Body of pancreas (tissue), 4 donors: ENCODE results near the gene ZNF212.
"Not testable (repeated sequence)": the region's sequence is repeated elsewhere in the genome, so short reads cannot be mapped to it uniquely, and the experiment has no call there.

ENCODE experiments used
- POLR2A ChIP-seq, 3 donors: fragments of 450-650 bp; IDR thresholded peaks; one replicate each; pipeline ENCODE4 v1.6.1; 2016; ENCODE audit warnings: antibody characterized with exemption in 3 of 3, mild to moderate bottlenecking in 2 of 3
- TF ChIP-seq, protein P1 (sequence below), 7 experiments: fragments of 450-650 bp in 4 of 7; fragments of 200-600 bp in 3 of 7; sonication (generic) in 3 of 7; IDR thresholded peaks; one replicate each; pipeline ENCODE4 v1.5.1; 2016 to 2019; ENCODE audit warnings: antibody characterized with exemption in 7 of 7

DNA sequence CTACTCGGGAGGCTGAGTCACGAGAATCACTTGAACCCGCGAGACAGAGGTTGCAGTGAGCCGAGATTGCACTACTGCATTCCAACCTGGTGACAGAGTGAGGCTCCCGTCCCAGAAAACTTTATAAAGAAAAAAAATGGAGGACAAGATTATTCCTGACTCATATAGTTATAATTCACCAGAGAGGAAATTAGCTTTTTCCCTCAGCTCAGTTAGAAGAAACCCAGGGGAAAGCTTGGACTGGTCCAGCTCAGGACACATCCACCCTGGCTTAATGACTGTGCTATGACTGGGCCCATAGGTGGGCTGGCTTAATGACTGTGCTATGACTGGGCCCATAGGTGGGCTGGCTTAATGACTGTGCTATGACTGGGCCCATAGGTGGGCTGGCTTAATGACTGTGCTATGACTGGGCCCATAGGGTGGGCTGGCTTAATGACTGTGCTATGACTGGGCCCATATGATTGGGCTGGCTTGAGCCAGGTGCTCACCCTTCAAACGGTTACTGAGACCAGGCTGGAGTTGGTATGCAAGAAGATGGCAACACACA, 5.7 kb upstream of the ZNF212 start:
- not testable (repeated sequence) for TF ChIP-seq POLR2A (IDR thresholded peaks at IDR 0.05)
- TF ChIP-seq, protein P1, sequence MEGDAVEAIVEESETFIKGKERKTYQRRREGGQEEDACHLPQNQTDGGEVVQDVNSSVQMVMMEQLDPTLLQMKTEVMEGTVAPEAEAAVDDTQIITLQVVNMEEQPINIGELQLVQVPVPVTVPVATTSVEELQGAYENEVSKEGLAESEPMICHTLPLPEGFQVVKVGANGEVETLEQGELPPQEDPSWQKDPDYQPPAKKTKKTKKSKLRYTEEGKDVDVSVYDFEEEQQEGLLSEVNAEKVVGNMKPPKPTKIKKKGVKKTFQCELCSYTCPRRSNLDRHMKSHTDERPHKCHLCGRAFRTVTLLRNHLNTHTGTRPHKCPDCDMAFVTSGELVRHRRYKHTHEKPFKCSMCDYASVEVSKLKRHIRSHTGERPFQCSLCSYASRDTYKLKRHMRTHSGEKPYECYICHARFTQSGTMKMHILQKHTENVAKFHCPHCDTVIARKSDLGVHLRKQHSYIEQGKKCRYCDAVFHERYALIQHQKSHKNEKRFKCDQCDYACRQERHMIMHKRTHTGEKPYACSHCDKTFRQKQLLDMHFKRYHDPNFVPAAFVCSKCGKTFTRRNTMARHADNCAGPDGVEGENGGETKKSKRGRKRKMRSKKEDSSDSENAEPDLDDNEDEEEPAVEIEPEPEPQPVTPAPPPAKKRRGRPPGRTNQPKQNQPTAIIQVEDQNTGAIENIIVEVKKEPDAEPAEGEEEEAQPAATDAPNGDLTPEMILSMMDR (IDR thresholded peaks at IDR 0.05), result not testable (repeated sequence)
